Putamen (tissue), 1 donor: ENCODE results near the gene EFHC1.
A peak's percentile ranks its signal among the peaks of the same experiment; 100 is the strongest.
"Not testable (repeated sequence)": the region's sequence is repeated elsewhere in the genome, so short reads cannot be mapped to it uniquely, and the experiment has no call there.

Source experiments
- DNase-seq: peaks from one replicate; pipeline ENCODE4 v3.0.0-alpha.2; 2016; ENCODE audit warnings: low spot score

EFHC1 gene

GRCh38 chr6:52419809-52420667 is at the start of gene EFHC1:
Gene EFHC1, plus strand, starts transcription at chr6:52420342. Its CDS starts 69 bp downstream, at chr6:52420411.
- peak; percentile 97 for DNase-seq

GRCh38 chr6:52371656-52372191 is 48.4 kb upstream of the EFHC1 start:
- no peak for DNase-seq

- peak; percentile 58 for DNase-seq
These were observed 46.9 kb upstream of the EFHC1 start for GRCh38 chr6:52373151-52373690.

GRCh38 chr6:52374247-52374646 is 45.9 kb upstream of the EFHC1 start:
- no peak for DNase-seq

- no peak for DNase-seq
These were observed 44.2 kb upstream of the EFHC1 start for GRCh38 chr6:52375780-52376556.

GRCh38 chr6:52376763-52377162 is 43.4 kb upstream of the EFHC1 start:
- peak; percentile 76 for DNase-seq

GRCh38 chr6:52377538-52378221 is 42.5 kb upstream of the EFHC1 start:
- DNase-seq = no peak

GRCh38 chr6:52381249-52381648 is 38.9 kb upstream of the EFHC1 start:
- no peak for DNase-seq

- no peak for DNase-seq
These were observed 35.9 kb upstream of the EFHC1 start for GRCh38 chr6:52384145-52384766.

- DNase-seq = no peak
These were observed 35.1 kb upstream of the EFHC1 start for GRCh38 chr6:52385074-52385473.

- not testable (repeated sequence) for DNase-seq
These were observed 32.0 kb upstream of the EFHC1 start for GRCh38 chr6:52388119-52388518.

- DNase-seq = no peak
These were observed 31.4 kb upstream of the EFHC1 start for GRCh38 chr6:52388790-52389189.

GRCh38 chr6:52389264-52389625 is 30.9 kb upstream of the EFHC1 start:
- DNase-seq = no peak

- DNase-seq = no peak
These were observed 30.3 kb upstream of the EFHC1 start for GRCh38 chr6:52389626-52390360.

- no peak for DNase-seq
These were observed 29.8 kb upstream of the EFHC1 start for GRCh38 chr6:52390361-52390727.

GRCh38 chr6:52391599-52391998 is 28.5 kb upstream of the EFHC1 start:
- no peak for DNase-seq

- no peak for DNase-seq
These were observed 27.2 kb upstream of the EFHC1 start for GRCh38 chr6:52392944-52393343.

- no peak for DNase-seq
These were observed 26.4 kb upstream of the EFHC1 start for GRCh38 chr6:52393780-52394179.

GRCh38 chr6:52394251-52394666 is 25.9 kb upstream of the EFHC1 start:
- no peak for DNase-seq

- no peak for DNase-seq
These were observed 24.2 kb upstream of the EFHC1 start for GRCh38 chr6:52395969-52396368.
